IPS DF 19.7 (cell line): ENCODE measurements around the gene GALNT1.

ENCODE experiments used
- DNase-seq: peaks from one replicate; pipeline ENCODE4 v3.0.0-alpha.2; 2013; ENCODE audit warnings: low read depth, low spot score

The GALNT1 gene

GRCh38 chr18:35716169-35716831 lies 134.8 kb downstream of the GALNT1 start:
- no peak for DNase-seq

- DNase-seq = no peak
Observed at GRCh38 chr18:35717182-35717581, 135.6 kb downstream of the GALNT1 start.

GRCh38 chr18:35721431-35722081 lies 140.0 kb downstream of the GALNT1 start:
- DNase-seq = no peak

GRCh38 chr18:35728676-35729075 lies 147.1 kb downstream of the GALNT1 start:
- DNase-seq = no peak

- DNase-seq = no peak
Observed at GRCh38 chr18:35729991-35730668, 148.6 kb downstream of the GALNT1 start.

- DNase-seq = no peak
Observed at GRCh38 chr18:35730691-35731370, 149.3 kb downstream of the GALNT1 start.

GRCh38 chr18:35731701-35732100 lies 150.2 kb downstream of the GALNT1 start:
- no peak for DNase-seq

GRCh38 chr18:35732162-35732561 lies 150.6 kb downstream of the GALNT1 start:
- no peak for DNase-seq

GRCh38 chr18:35732636-35733035 lies 151.1 kb downstream of the GALNT1 start:
- DNase-seq = no peak

- DNase-seq = no peak
Observed at GRCh38 chr18:35733408-35733807, 151.9 kb downstream of the GALNT1 start.

- no peak for DNase-seq
Observed at GRCh38 chr18:35736696-35737095, 155.2 kb downstream of the GALNT1 start.

GRCh38 chr18:35739778-35740177 lies 158.2 kb downstream of the GALNT1 start:
- no peak for DNase-seq

- no peak for DNase-seq
Observed at GRCh38 chr18:35740656-35741055, 159.1 kb downstream of the GALNT1 start.

GRCh38 chr18:35743916-35744315 lies 162.4 kb downstream of the GALNT1 start:
- no peak for DNase-seq

GRCh38 chr18:35745814-35746213 lies 164.3 kb downstream of the GALNT1 start:
- no peak for DNase-seq

GRCh38 chr18:35746826-35747339 lies 165.3 kb downstream of the GALNT1 start:
- DNase-seq = no peak

GRCh38 chr18:35747894-35748472 lies 166.4 kb downstream of the GALNT1 start:
- DNase-seq = no peak

GRCh38 chr18:35749701-35750100 lies 168.2 kb downstream of the GALNT1 start:
- DNase-seq = no peak

GRCh38 chr18:35750929-35751328 lies 169.4 kb downstream of the GALNT1 start:
- peak; percentile 15 for DNase-seq

- DNase-seq = no peak
Observed at GRCh38 chr18:35753306-35753910, 171.9 kb downstream of the GALNT1 start.

GRCh38 chr18:35754464-35754863 lies 172.9 kb downstream of the GALNT1 start:
- no peak for DNase-seq
